Breast epithelium (tissue), 4 donors: ENCODE measurements around the gene ING5. TPM values are rescaled to one million over a fixed set of nuclear protein-coding genes. Genes with fewer than 3 reads are reported as not detected.

Source experiments
- DNase-seq, 2 donors: peaks; one replicate each; pipeline ENCODE4 v3.0.0-alpha.2; 2019; ENCODE audit warnings: low spot score in 2 of 2
- H3K27ac ChIP-seq, 2 donors: fragments of 200-600 bp; sonication (generic) in 1 of 2; one replicate each; pipeline ENCODE4 v1.5.1; 2016 to 2019; ENCODE audit warnings: mild to moderate bottlenecking in 1 of 2
- H3K27me3 ChIP-seq, 2 donors: fragments of 200-600 bp; sonication (generic) in 1 of 2; one replicate each; pipeline versions ENCODE4 v1.5.1 to v1.6.0; 2017 to 2019; ENCODE audit warnings: control low read depth in 1 of 2, mild to moderate bottlenecking in 1 of 2
- H3K36me3 ChIP-seq: fragments of 200-600 bp; one replicate; pipeline ENCODE4 v1.5.1; 2019
- H3K4me1 ChIP-seq, 2 donors: fragments of 200-600 bp; sonication (generic); one replicate each; pipeline ENCODE4 v1.5.1; 2016 to 2019; ENCODE audit warnings: control low read depth in 1 of 2
- H3K4me3 ChIP-seq, 3 donors: fragments of 200-600 bp; sonication (generic); 1 replicate in 2 of 3; 2 replicates in 1 of 3; pipeline ENCODE4 v1.5.1; 2016 to 2019; ENCODE audit warnings: mild to moderate bottlenecking in 3 of 3, moderate library complexity in 2 of 3
- H3K9me3 ChIP-seq, 2 donors: fragments of 200-600 bp; sonication (generic) in 1 of 2; one replicate each; pipeline ENCODE4 v1.5.1; 2016 to 2019; ENCODE audit warnings: control low read depth in 1 of 2
- POLR2A ChIP-seq: fragments of 450-650 bp; IDR thresholded peaks from one replicate; pipeline ENCODE4 v1.6.1; 2016; ENCODE audit warnings: antibody characterized with exemption, mild to moderate bottlenecking, moderate library complexity
- POLR2AphosphoS5 ChIP-seq, 3 donors: sonication (generic); formaldehyde crosslinking; IDR thresholded peaks; one replicate each; pipeline ENCODE4 v1.6.1; 2017; ENCODE audit warnings: antibody characterized with exemption in 3 of 3
- intact Hi-C: fragments of 100-400 bp; cut with DNase I; formaldehyde crosslinking; loops from one replicate; pipeline ENCODE4 v1.15.1; 2023; ENCODE audit warnings: low total_unique reads
- total RNA-seq, 3 donors: library from RNA; depleted of rRNA; stranded (reverse); fragments of >200 nt; gene quantifications; one replicate each; pipeline ENCODE4 v1.1.0, GENCODE V29; 2016
- TF ChIP-seq, protein P1 (sequence below), 3 donors: fragments of 450-650 bp; IDR thresholded peaks; one replicate each; pipeline ENCODE4 v1.5.1; 2016 to 2017; ENCODE audit warnings: antibody characterized with exemption in 3 of 3, mild to moderate bottlenecking in 3 of 3, moderate library complexity in 3 of 3

Gene ING5
- total RNA-seq, 3 donors from 2014 or later = 29.6 to 49.0 (median 45.6) TPM

DNA sequence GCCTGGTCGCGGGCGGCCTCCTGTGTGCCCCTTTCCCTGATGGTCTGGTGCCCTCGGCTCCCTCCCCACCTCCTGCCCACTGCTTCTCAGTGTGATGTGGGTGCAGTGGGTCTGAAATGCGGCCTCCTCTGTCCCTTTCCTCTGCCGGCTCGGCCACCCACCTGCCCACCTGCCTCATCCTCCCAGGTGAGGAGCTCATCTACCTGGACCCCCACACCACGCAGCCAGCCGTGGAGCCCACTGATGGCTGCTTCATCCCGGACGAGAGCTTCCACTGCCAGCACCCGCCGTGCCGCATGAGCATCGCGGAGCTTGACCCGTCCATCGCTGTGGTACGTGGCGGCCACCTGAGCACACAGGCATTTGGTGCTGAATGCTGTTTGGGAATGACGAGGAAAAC lies 33.5 kb upstream of the ING5 start:
- Histone ChIP-seq H3K9me3 (no peaks in the 10 kb centered on the region), H3K27ac (no peak overlapping the region), H3K27me3 (no peaks in the 10 kb centered on the region), H3K36me3 (no peaks in the 10 kb centered on the region), H3K4me3 (no peak overlapping the region), H3K4me1 (no peaks in the 10 kb centered on the region)
- DNase-seq = no peak
- TF ChIP-seq POLR2A = no peak
- TF ChIP-seq POLR2AphosphoS5 (IDR thresholded peaks at IDR 0.05) = no peak
- TF ChIP-seq, protein P1, sequence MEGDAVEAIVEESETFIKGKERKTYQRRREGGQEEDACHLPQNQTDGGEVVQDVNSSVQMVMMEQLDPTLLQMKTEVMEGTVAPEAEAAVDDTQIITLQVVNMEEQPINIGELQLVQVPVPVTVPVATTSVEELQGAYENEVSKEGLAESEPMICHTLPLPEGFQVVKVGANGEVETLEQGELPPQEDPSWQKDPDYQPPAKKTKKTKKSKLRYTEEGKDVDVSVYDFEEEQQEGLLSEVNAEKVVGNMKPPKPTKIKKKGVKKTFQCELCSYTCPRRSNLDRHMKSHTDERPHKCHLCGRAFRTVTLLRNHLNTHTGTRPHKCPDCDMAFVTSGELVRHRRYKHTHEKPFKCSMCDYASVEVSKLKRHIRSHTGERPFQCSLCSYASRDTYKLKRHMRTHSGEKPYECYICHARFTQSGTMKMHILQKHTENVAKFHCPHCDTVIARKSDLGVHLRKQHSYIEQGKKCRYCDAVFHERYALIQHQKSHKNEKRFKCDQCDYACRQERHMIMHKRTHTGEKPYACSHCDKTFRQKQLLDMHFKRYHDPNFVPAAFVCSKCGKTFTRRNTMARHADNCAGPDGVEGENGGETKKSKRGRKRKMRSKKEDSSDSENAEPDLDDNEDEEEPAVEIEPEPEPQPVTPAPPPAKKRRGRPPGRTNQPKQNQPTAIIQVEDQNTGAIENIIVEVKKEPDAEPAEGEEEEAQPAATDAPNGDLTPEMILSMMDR (IDR thresholded peaks at IDR 0.05) = no peak
- intact Hi-C loops = no loop called here

DNA sequence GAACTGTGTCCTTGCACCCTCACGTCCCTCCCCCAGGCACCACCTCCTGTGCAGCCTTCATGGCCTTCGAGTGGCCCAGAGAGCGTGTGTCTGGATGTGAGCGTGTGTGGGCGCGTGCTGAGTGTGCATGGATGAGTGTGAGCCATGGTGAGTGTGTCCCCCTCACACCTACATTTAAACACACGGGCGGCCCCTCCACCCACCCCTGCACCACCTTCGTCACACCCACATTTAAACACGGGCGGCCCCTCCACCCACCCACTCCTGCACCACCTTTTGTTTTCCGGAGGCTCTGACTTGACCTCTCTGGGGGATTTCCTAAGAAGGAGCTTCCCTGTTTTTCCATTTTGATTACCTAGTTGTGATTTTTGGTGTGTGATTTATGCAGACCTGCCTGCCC lies 33.0 kb upstream of the ING5 start:
- H3K36me3 ChIP-seq = no peaks in the 10 kb centered on the region
- no peak overlapping the region for H3K27ac ChIP-seq
- intact Hi-C loops = no loop called here
- no peaks in the 10 kb centered on the region for H3K27me3 ChIP-seq
- H3K4me3 ChIP-seq = no peak overlapping the region
- no peaks in the 10 kb centered on the region for H3K4me1 ChIP-seq
- H3K9me3 ChIP-seq = no peaks in the 10 kb centered on the region
- DNase-seq = no peak
- TF ChIP-seq, protein P1 (IDR thresholded peaks at IDR 0.05) = no peak
- no peak for TF ChIP-seq POLR2AphosphoS5 (IDR thresholded peaks at IDR 0.05)
- TF ChIP-seq POLR2A = no peak

DNA sequence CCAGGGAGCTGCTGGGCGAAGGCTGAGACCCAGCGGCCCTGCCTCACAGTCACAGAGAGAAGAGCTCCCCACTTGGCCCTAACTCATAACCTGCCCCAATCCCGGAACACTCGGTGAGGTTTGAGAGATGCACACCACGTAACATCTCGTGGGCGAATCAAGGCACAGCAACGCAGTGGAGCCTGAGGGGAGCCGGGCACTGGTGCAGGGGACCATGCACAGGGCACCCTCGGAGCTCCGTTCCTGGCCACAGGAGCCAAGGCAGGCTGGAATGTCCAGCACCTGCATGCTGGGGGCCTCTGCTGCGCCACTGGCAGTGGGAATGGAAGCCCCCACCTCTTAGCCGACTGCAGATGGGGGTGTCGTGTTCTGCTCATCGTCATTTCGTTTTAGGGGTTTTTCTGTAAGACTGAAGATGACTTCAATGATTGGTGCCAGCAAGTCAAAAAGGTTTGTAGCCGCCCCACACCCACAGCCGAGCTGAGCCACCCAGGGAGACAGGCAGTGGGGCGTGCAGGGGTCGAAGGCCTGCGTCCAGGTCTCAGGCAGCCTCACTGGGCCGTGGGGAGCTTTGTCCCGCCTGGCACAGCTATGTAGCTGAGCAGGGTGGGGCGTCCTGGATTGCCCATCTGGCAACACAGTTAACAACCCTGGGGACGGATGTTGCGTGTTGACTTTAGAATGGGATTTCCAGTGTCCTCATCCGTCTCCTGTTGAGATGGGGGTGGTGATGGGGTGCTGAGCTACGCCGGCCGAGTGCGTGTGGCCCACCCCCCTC lies 31.3 kb upstream of the ING5 start:
- Histone ChIP-seq H3K27me3 (no peaks in the 10 kb centered on the region), H3K36me3 (no peaks in the 10 kb centered on the region), H3K9me3 (no peaks in the 10 kb centered on the region), H3K27ac (no peak overlapping the region), H3K4me3 (no peak overlapping the region), H3K4me1 (no peaks in the 10 kb centered on the region)
- intact Hi-C loops = no loop called here
- TF ChIP-seq, protein P1 (IDR thresholded peaks at IDR 0.05) = no peak
- TF ChIP-seq POLR2A (no peak), POLR2AphosphoS5 (IDR thresholded peaks at IDR 0.05) (no peak)
- no peak for DNase-seq

DNA sequence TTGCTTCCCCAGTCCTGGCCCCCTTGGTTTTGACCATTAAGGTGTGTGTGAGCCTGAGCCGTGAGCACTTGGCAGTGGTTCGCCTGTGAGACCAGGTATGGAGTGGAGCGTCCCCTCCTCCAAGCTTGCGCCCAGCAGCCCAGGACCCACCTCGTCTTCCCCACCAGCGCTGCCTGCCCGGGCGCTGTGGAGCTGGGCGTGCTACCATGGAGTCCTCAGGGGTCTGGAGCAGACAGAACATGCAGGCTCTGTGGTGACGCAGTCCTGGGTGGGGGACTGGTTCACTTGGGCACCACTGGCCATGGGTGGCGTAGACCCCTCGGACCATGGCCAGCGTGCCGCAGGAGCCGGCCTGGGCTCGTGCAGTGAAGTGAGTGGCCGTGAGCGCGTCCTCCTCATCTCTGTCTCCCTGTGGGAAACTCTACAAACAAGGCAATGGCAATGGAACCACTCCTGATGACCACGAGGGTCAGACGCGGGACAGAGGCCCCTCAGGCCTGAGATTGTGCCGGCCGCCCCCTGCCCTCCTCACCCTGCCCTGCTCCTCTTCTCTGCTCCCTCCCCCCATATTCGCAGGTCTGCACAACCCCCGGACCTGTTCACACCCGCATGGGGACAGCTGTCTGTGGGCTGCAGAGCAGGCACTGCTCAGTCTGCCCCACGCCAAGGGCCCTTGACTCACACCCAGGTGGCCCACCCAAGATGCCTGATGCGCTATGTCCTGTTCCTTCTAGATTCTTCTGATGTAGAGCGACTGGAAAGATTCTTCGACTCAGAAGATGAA lies 30.2 kb upstream of the ING5 start:
- intact Hi-C loops = no loop called here
- H3K36me3 ChIP-seq = no peaks in the 10 kb centered on the region

More for the DNA sequence above, 30.2 kb upstream of the ING5 start:
- TF ChIP-seq POLR2A = no peak
- TF ChIP-seq, protein P1 (IDR thresholded peaks at IDR 0.05) = no peak
- no peak for TF ChIP-seq POLR2AphosphoS5 (IDR thresholded peaks at IDR 0.05)
- Histone ChIP-seq H3K27ac (no peak overlapping the region), H3K9me3 (no peaks in the 10 kb centered on the region), H3K27me3 (no peaks in the 10 kb centered on the region), H3K4me3 (no peak overlapping the region), H3K4me1 (no peaks in the 10 kb centered on the region)
- no peak for DNase-seq
